PC-9 (cell line): ENCODE measurements around the gene GTF3C1.

Experiments used
- EZH2 ChIP-seq: fragments of 200-600 bp; sonication (generic); IDR thresholded peaks from 2 replicates; pipeline ENCODE4 v1.8.0; 2017; ENCODE audit warnings: antibody characterized with exemption, low read depth
- TF ChIP-seq, protein P1 (sequence below): fragments of 200-600 bp; sonication (generic); conservative IDR thresholded peaks from 2 replicates; pipeline ENCODE4 v1.6.1; 2017; ENCODE audit warnings: mixed run types, antibody characterized with exemption, mild to moderate bottlenecking, moderate library complexity

DNA sequence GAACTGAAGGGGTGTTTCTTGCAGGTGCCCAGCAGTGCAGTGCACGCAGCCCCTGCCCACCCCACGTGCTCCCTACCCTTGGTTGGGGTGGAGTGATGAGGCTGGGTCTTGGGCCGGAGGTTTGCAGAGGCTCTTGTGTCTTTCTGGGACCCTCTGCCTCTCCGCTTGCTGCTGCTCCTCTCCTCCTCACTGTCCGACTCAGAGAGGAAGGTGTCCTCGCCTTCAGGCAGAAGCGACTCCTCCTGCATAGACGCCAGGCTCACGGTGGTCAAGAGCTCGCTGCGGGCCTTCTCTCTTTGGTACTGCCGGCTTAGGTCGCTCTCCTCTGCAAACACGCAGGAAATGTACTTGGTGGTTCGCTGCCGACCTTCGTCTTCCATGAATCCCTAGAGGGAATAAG, 42.9 kb downstream of the GTF3C1 start:
- TF ChIP-seq, protein P1, sequence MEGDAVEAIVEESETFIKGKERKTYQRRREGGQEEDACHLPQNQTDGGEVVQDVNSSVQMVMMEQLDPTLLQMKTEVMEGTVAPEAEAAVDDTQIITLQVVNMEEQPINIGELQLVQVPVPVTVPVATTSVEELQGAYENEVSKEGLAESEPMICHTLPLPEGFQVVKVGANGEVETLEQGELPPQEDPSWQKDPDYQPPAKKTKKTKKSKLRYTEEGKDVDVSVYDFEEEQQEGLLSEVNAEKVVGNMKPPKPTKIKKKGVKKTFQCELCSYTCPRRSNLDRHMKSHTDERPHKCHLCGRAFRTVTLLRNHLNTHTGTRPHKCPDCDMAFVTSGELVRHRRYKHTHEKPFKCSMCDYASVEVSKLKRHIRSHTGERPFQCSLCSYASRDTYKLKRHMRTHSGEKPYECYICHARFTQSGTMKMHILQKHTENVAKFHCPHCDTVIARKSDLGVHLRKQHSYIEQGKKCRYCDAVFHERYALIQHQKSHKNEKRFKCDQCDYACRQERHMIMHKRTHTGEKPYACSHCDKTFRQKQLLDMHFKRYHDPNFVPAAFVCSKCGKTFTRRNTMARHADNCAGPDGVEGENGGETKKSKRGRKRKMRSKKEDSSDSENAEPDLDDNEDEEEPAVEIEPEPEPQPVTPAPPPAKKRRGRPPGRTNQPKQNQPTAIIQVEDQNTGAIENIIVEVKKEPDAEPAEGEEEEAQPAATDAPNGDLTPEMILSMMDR, result no peak
- TF ChIP-seq EZH2, result no peak
